GM12878 (cell line): ENCODE results near the gene ZBTB16. TPM values are rescaled to one million over a fixed set of nuclear protein-coding genes. Genes with fewer than 3 reads are reported as not detected.

ENCODE experiments used
- ATAC-seq: fragments of 200-7000 bp; cut with Tn5 transposase; 3 replicates; pipeline ENCODE4 v1.9.1; 2020; ENCODE audit warnings: mild to moderate bottlenecking, moderate library complexity
- BruUV-seq: library from RNA; stranded (reverse); fragments of 400-500 nt; replicated peaks from 2 replicates; lab custom pipeline; 2021; lab: Mats Ljungman, UMichigan
- CTCF ChIA-PET: fragments of 300-600 bp; sonication (Branson Sonifier 250); formaldehyde crosslinking; extraction: SDS; loops from one replicate; lab custom pipeline; 2021; ENCODE audit warnings: inconsistent platforms; lab: Yijun Ruan, JAX
- POLR2A ChIA-PET: fragments of 350-600 bp; formaldehyde crosslinking; extraction: SDS; loops from one replicate; lab custom pipeline; 2021; ENCODE audit warnings: inconsistent platforms; lab: Charles Lee
- RAD21 ChIA-PET: fragments of 300-600 bp; sonication (Branson Sonifier 250); formaldehyde crosslinking; loops from one replicate; lab custom pipeline; 2023; ENCODE audit warnings: antibody characterized with exemption; ENCODE audit not compliant: unreplicated experiment; lab: Charles Lee
- SMC1A ChIA-PET: fragments of 300-600 bp; sonication (Branson Sonifier 250); formaldehyde crosslinking; loops from one replicate; lab custom pipeline; 2023; ENCODE audit not compliant: unreplicated experiment, uncharacterized antibody; lab: Charles Lee
- DNase-seq: peaks from one replicate; pipeline ENCODE4 v3.0.0-alpha.2; 2011; ENCODE audit warnings: low read depth, low spot score
- FAIRE-seq: peaks from 3 replicates; lab custom pipeline; 2011; peaks lifted over from hg19 to GRCh38; lab: Jason Lieb, UNC
- H2AFZ ChIP-seq: 2 replicates; pipeline ENCODE4 v1.6.0; 2011; ENCODE audit warnings: low read depth, low read length, control low read depth; ENCODE audit not compliant: control insufficient read depth
- H3K27ac ChIP-seq: 2 replicates; pipeline ENCODE4 v1.5.1; 2011; ENCODE audit warnings: control low read depth; ENCODE audit not compliant: control insufficient read depth, insufficient read depth
- H3K27me3 ChIP-seq, 2 experiments: replicated peaks in 1 of 2; 2 replicates each; pipeline versions ENCODE4 v1.6.0 to v1.6.1; 2011; ENCODE audit warnings: low read length in 1 of 2; ENCODE audit not compliant: control insufficient read depth in 2 of 2, insufficient read depth in 2 of 2
- H3K36me3 ChIP-seq, 2 experiments: 2 replicates each; pipeline ENCODE4 v1.5.1; 2011; ENCODE audit warnings: low read length in 1 of 2; ENCODE audit not compliant: control insufficient read depth in 2 of 2, insufficient read depth in 2 of 2
- H3K4me1 ChIP-seq: 2 replicates; pipeline ENCODE4 v1.6.1; 2011; ENCODE audit warnings: mild to moderate bottlenecking, low read length, moderate library complexity, mixed read lengths; ENCODE audit not compliant: control insufficient read depth, insufficient read depth
- H3K4me2 ChIP-seq: 2 replicates; pipeline ENCODE4 v1.6.0; 2011; ENCODE audit warnings: control low read depth; ENCODE audit not compliant: control insufficient read depth, insufficient read depth
- H3K4me3 ChIP-seq: fragments of 200-600 bp; sonication (generic); 2 replicates; pipeline ENCODE4 v1.5.1; 2016
- H3K79me2 ChIP-seq: 2 replicates; pipeline ENCODE4 v1.6.0; 2011; ENCODE audit warnings: low read length; ENCODE audit not compliant: control insufficient read depth, insufficient read depth
- H3K9ac ChIP-seq: 2 replicates; pipeline ENCODE4 v1.8.0; 2011; ENCODE audit warnings: low read length, control low read depth, mixed read lengths; ENCODE audit not compliant: control insufficient read depth, insufficient read depth
- H3K9me3 ChIP-seq: replicated peaks from 3 replicates; pipeline ENCODE4 v1.5.1; 2011; ENCODE audit warnings: mild to moderate bottlenecking, low read length; ENCODE audit not compliant: control insufficient read depth, insufficient read depth
- H4K20me1 ChIP-seq: 2 replicates; pipeline ENCODE4 v1.6.0; 2011; ENCODE audit not compliant: control insufficient read depth, insufficient read depth
- BRCA1 ChIP-seq: IDR thresholded peaks from 2 replicates; pipeline ENCODE4 v1.6.1; 2011; ENCODE audit warnings: low read depth, low read length, improper control_type of control experiment
- CHD2 ChIP-seq: IDR thresholded peaks from 2 replicates; pipeline ENCODE4 v1.6.1; 2011; ENCODE audit warnings: low read depth, low read length, improper control_type of control experiment, borderline replicate concordance
- GABPA ChIP-seq: IDR thresholded peaks from 2 replicates; pipeline ENCODE4 v1.6.1; 2014; ENCODE audit warnings: antibody characterized with exemption, low read depth, mild to moderate bottlenecking, inconsistent platforms
- HCFC1 ChIP-seq: fragments of 150-350 bp; IDR thresholded peaks from 2 replicates; pipeline ENCODE4 v1.6.1; 2014; ENCODE audit warnings: low read length
- HDAC6 ChIP-seq: fragments of 200-600 bp; sonication (generic); IDR thresholded peaks from one replicate; pipeline ENCODE4 v1.8.0; 2017; ENCODE audit warnings: antibody characterized with exemption; ENCODE audit not compliant: unreplicated experiment
- NR2C2 ChIP-seq: IDR thresholded peaks from 2 replicates; pipeline ENCODE4 v1.6.1; 2011; ENCODE audit warnings: borderline replicate concordance, low read depth; ENCODE audit not compliant: control insufficient read depth, insufficient read length
- ZNF384 ChIP-seq: IDR thresholded peaks from 2 replicates; pipeline ENCODE4 v1.6.1; 2012; ENCODE audit warnings: low read depth, mild to moderate bottlenecking, low read length, improper control_type of control experiment, borderline replicate concordance
- ZNF622 ChIP-seq: fragments of 450-650 bp; IDR thresholded peaks from 2 replicates; pipeline ENCODE4 v1.6.1; 2017; ENCODE audit warnings: mild to moderate bottlenecking, inconsistent platforms
- WGBS: methylation state at CpG from one replicate; pipeline ENCODE4 v1.1.6; 2016; ENCODE audit warnings: low lambda C conversion rate; ENCODE audit not compliant: insufficient replicate concordance, insufficient coverage; ENCODE audit errors: missing lambda C conversion rate; 5-methylcytosine and 5-hydroxymethylcytosine counted together
- in situ Hi-C: fragments of 300-500 bp; cut with MboI; formaldehyde crosslinking; loops from 9 replicates; pipeline ENCODE4 v1.14.3; 2018; ENCODE audit warnings: mixed read lengths
- intact Hi-C: fragments of 100-400 bp; cut with micrococcal nuclease; formaldehyde crosslinking; loops from one replicate; pipeline ENCODE4 v1.14.2; 2022; ENCODE audit not compliant: unreplicated experiment
- polyA plus RNA-seq, 11 experiments: library from polyadenylated mRNA; depleted of rRNA in 4 of 11; unstranded in 6 of 11; stranded (reverse) in 5 of 11; fragments of >200 nt; fragmentation: Nextera tagmentation in 4 of 11; fragmentation: Illumina TruSeq in 1 of 11; extraction: Ambion mirVana in 4 of 11; extraction: Trizol in 1 of 11; gene quantifications; 1 replicate in 1 of 11; 2 replicates in 10 of 11; pipeline versions ENCODE4 v1.2.1 to v1.2.3, GENCODE V29; 2011 to 2016; ENCODE audit warnings: inconsistent platforms in 2 of 11, missing spikeins in 2 of 11, low read depth in 1 of 11
- total RNA-seq, 4 experiments: library from RNA; depleted of rRNA in 3 of 4; stranded (reverse); fragments of >200 nt in 3 of 4; fragmentation: Illumina TruSeq in 1 of 4; extraction: Trizol in 1 of 4; gene quantifications; 2 replicates each; pipeline versions ENCODE4 v1.2.1 to v1.2.3, GENCODE V29; 2013 to 2021
- TF ChIP-seq, protein P1 (sequence below): IDR thresholded peaks from 2 replicates; pipeline ENCODE4 v1.6.1; 2012; ENCODE audit warnings: low read length, inconsistent platforms
- TF ChIP-seq, protein P2 (sequence below): fragments of 450-650 bp; IDR thresholded peaks from 2 replicates; pipeline ENCODE4 v1.6.1; 2016; ENCODE audit warnings: mild to moderate bottlenecking

Gene ZBTB16
- total and polyA plus RNA-seq, 10 of the 15 experiments (the other 5 are each of a cell fraction or from before 2014, with no cell fraction given), result 0.38 TPM; not detected in 9

DNA sequence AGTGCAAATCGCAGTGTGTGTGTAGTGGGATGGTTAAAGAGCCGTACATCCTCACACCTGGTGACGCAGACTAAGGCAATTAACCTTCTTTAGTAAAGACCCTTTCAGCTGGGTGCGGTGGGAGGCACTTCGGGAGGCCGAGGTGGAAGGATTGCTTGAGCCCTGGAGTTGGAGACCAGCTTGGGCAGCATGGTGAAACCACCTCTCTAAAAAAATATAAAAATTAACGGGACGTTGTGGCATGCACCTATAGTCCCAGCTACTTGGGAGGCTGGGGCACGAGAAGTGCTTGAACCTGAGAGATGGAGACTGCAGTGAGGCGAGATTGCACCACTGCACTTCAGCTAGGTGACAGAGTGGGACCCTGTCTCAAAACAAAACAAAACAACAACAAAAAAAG, 31.5 kb downstream of the ZBTB16 start (continued):
- TF ChIP-seq ZNF384 (no peak), ZNF622 (no peak), HDAC6 (no peak), NR2C2 (no peak), BRCA1 (no peak), CHD2 (no peak), HCFC1 (no peak)

DNA sequence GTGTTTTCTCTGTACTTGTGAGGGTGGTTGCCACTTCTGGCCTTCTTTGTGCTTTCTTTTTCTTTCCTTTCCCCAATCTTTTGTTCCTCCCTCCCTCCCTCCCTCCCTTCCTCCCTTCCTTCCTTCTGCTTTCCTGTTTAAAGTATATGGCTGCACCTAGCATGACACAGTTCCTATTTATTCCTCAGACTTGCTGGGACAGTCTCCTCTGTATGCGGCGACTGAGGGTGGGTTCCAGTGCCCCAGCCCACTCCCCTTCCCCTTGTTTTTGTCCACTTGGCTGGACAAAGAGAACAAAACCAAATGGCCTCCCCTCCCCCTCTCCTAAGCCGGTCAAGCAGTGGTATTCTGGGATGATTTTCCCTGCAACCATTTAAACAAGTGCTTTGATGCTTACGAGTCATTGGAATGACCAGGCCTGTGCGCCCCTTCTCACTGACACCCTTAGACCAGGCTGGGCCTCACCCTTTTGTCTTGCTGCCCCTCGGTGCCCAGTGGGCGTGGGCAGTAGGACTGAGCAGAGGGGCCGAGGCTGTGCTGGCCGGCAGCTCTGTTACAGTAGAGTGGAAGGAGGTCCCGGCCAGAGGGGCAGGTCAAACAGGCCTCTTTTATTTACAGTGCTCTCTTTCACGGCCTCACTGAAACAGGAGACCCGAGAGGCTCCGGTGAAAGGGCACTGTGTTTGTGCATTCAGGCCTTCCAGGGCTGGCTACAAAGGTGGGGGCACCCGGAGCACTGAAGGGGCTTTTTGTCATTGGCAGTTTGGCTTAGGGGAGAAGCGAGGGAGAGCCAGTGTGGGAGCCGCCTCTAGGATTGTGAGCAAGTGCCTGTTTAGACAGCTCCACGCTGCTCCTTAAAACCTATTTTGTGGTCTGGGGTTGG, 32.2 kb downstream of the ZBTB16 start:
- no peaks in the 10 kb centered on the region for H4K20me1 ChIP-seq
- TF ChIP-seq, protein P1, sequence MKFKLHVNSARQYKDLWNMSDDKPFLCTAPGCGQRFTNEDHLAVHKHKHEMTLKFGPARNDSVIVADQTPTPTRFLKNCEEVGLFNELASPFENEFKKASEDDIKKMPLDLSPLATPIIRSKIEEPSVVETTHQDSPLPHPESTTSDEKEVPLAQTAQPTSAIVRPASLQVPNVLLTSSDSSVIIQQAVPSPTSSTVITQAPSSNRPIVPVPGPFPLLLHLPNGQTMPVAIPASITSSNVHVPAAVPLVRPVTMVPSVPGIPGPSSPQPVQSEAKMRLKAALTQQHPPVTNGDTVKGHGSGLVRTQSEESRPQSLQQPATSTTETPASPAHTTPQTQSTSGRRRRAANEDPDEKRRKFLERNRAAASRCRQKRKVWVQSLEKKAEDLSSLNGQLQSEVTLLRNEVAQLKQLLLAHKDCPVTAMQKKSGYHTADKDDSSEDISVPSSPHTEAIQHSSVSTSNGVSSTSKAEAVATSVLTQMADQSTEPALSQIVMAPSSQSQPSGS, result no peak
- TF ChIP-seq, protein P2, sequence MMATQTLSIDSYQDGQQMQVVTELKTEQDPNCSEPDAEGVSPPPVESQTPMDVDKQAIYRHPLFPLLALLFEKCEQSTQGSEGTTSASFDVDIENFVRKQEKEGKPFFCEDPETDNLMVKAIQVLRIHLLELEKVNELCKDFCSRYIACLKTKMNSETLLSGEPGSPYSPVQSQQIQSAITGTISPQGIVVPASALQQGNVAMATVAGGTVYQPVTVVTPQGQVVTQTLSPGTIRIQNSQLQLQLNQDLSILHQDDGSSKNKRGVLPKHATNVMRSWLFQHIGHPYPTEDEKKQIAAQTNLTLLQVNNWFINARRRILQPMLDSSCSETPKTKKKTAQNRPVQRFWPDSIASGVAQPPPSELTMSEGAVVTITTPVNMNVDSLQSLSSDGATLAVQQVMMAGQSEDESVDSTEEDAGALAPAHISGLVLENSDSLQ, result no peak
- TF ChIP-seq GABPA, result no peak
- TF ChIP-seq, all 136 proteins: peak for 0
- Histone ChIP-seq H3K27me3 (no peaks in the 10 kb centered on the region; a peak in 2 of 4 replicates), H3K79me2 (no peaks in the 10 kb centered on the region), H3K36me3 (no peaks in the 10 kb centered on the region), H3K9me3 (no peaks in the 10 kb centered on the region), H3K27ac (no peak overlapping the region), H3K4me2 (no peak overlapping the region), H2AFZ (no peak overlapping the region), H3K4me3 (no peak overlapping the region), H3K9ac (no peak overlapping the region), H3K4me1 (no peaks in the 10 kb centered on the region)
- BruUV-seq, result no TSS peak
- DNase-seq, result no peak
- ChIA-PET RAD21 (no interaction called here), CTCF (no interaction called here), POLR2A (no interaction called here), SMC1A (no interaction called here)
- in situ Hi-C loops (no loop called here), intact Hi-C loops (no loop called here)
- no peak for FAIRE-seq
- ATAC-seq, result no peak
- 23% methylated on average over 17 of the region's 17 CpGs for WGBS
